H7 (cell line): ENCODE results near the gene C12orf75. TPM values are rescaled to one million over a fixed set of nuclear protein-coding genes. Genes with fewer than 3 reads are reported as not detected.
"Not testable (repeated sequence)": the region's sequence is repeated elsewhere in the genome, so short reads cannot be mapped to it uniquely, and the experiment has no call there.

ENCODE experiments used
- DNase-seq: peaks from one replicate; pipeline ENCODE4 v3.0.0; 2012
- H3K27me3 ChIP-seq: 2 replicates; pipeline ENCODE4 v1.6.0; 2011; ENCODE audit warnings: mild to moderate bottlenecking, low read length; ENCODE audit not compliant: control insufficient read depth, insufficient read depth
- H3K36me3 ChIP-seq: replicated peaks from 2 replicates; pipeline ENCODE4 v1.5.1; 2011; ENCODE audit warnings: low read length; ENCODE audit not compliant: control insufficient read depth, insufficient read depth
- H3K4me3 ChIP-seq: 2 replicates; pipeline ENCODE4 v1.5.1; 2011; ENCODE audit warnings: low read depth, mild to moderate bottlenecking, control low read depth, low read length, moderate library complexity; ENCODE audit not compliant: insufficient read depth
- total RNA-seq: library from RNA; depleted of rRNA; stranded (reverse); fragments of >200 nt; shearing (Covaris generic); gene quantifications from 2 replicates; pipeline ENCODE4 v1.2.3, GENCODE V29; 2014

C12orf75 gene
- total RNA-seq, 1 experiment from 2014 or later: 7.7 TPM

DNA sequence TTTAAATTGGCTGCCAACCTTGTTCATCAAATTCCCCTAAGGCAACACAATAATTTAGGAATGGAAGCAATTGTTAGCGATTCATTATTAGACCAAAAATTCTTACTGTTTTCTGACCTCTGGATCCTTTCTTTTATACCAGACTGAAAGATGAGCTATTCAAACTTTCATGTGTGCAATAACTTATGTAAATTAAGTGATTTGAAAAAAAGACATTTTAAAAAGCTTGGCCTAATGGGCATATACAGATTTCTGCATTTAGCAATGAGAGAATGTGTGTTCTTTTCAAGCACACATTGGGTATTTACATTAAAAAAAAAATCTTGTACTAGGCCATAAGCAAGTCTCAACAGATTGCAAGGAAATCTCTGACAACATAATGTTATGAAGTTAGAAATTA is 65.5 kb downstream of the C12orf75 start:
- H3K27me3 ChIP-seq: no peaks in the 10 kb centered on the region
- no peak for DNase-seq
- H3K36me3 ChIP-seq: no peaks in the 10 kb centered on the region
- no peak overlapping the region for H3K4me3 ChIP-seq

DNA sequence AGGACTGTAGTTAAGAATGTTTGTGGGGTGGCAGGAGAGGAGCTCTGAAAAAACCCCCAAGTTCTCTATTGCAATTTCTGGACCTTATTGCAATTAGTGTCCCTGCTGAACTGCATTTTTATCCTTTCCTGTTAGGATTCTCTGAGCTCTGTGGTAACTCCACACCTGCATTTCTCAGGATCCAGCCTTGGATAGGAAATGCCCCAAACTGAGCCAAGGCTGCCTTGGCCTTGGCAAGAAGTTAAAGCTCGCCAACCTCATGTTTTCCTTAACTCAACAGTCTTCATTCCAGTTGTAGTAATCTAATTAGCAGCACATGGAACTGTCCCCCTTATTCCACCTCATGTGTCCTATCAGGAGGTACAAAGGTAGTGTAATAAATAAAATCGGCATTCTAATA is 66.5 kb downstream of the C12orf75 start:
- no peak overlapping the region for H3K4me3 ChIP-seq
- H3K27me3 ChIP-seq: no peaks in the 10 kb centered on the region
- DNase-seq: no peak
- no peaks in the 10 kb centered on the region for H3K36me3 ChIP-seq

DNA sequence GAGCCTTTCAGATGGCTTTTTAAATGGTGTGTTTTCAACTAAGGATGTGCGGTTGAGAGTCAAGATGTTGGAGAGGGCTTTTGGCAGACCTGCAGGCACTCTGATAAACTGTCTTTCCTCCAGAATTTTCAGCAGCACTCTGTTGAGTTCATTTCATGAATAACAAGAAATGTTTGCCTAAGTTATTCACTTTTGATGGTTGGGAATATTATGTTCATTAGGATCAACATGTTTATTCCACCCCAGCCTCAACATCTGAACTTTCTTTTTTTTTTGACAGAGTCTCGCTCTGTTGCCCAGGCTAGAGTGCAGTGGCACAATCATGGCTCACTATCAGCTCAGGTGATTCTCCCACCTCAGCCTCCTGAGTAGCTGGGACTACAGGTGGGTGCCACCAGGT is 68.4 kb downstream of the C12orf75 start:
- no peak overlapping the region for H3K4me3 ChIP-seq
- H3K27me3 ChIP-seq: no peaks in the 10 kb centered on the region
- H3K36me3 ChIP-seq: no peaks in the 10 kb centered on the region
- no peak for DNase-seq

DNA sequence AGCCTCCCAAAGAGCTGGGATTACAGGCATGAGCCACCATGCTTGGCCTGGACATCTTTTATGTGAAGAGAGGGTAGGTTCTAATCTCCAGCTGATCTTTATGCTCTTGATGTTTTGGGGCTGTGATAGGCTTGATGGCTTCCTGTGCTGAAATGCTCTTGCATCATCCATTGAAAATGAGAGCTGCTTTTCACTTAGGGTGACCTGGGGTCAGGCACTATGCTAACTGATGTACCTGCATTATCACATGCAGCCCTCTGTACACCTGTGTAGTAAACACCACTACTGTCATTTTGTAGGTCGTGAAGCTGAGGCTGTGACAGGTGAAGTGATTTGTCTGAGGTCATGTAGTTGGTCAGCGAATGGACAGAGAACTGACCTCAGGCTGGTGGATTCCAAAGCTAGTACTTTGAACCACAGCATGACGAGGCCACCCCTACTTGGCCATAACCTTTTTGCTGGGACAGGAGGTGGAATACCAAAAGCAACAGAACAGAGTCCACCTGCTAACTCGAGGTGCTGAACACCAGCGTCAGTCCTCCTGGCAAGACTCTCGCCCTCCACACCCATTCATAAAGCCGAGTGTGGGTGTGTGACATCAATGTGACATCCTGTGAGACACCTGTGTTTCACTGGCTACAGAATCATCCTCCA is 69.1 kb downstream of the C12orf75 start:
- no peaks in the 10 kb centered on the region for H3K36me3 ChIP-seq
- no peak overlapping the region for H3K4me3 ChIP-seq
- no peak for DNase-seq
- no peaks in the 10 kb centered on the region for H3K27me3 ChIP-seq

DNA sequence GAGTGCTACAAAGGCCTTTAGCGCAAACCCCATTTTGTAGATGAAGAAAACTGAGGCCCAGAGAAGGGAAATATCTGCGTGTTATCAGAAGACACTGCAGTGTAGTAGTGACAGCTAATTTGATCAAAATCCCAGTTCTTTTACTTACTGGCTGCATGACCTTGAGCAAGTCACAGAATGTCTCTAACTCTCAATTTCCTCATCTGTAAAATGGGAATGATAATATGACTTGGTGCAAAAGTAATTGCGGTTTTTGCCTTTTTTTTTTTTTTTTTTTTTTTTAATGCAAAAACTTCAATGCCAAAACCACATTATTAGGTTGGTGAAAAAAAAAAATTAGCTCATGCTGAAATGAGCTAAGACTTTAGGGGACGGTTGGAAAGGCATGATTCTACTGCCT is 69.7 kb downstream of the C12orf75 start:
- DNase-seq: no peak
- no peaks in the 10 kb centered on the region for H3K36me3 ChIP-seq
- H3K27me3 ChIP-seq: no peaks in the 10 kb centered on the region

DNA sequence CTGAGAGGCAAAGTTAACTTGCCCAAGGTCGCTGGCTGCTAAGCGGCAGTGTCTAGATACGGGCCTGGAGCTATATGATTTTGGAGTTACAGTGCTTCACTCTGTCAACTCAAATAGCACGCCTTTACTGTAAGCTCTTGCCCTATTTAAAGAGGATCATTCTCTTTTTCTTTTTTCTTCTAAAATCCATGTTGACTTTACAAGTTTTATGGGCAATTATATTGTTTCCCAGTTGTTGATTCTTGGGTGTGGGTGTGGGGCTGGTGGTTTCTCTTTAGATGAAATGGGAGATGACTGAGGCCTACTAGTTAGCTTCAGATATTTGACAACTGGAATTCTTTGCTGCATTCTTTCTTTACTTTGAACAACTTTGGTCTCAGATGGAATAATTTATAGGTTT is 70.7 kb downstream of the C12orf75 start:
- Histone ChIP-seq H3K4me3 (no peak overlapping the region), H3K36me3 (no peaks in the 10 kb centered on the region), H3K27me3 (no peaks in the 10 kb centered on the region)
- no peak for DNase-seq

More for the DNA sequence above, 69.7 kb downstream of the C12orf75 start:
- no peak overlapping the region for H3K4me3 ChIP-seq

DNA sequence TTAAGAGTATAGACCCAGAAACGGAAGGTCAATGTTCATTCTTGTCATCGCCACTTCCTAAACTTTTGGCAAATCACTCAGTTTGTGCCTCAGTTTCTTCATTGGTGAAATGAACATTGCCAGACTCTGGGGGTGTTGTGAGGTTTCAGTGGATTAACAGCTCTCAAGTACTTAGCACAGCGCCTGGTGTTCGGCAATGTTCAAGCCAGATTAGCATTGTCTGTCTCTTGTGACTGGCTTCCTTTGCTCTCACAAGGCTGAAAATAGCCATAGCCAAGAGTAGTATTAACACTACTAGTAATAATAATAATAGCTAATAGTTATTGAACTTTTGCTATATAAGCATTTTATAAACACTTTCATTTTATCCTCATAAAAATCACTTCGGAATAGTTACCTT is 71.9 kb downstream of the C12orf75 start:
- no peaks in the 10 kb centered on the region for H3K27me3 ChIP-seq
- no peak for DNase-seq
- no peak overlapping the region for H3K4me3 ChIP-seq
- no peaks in the 10 kb centered on the region for H3K36me3 ChIP-seq

DNA sequence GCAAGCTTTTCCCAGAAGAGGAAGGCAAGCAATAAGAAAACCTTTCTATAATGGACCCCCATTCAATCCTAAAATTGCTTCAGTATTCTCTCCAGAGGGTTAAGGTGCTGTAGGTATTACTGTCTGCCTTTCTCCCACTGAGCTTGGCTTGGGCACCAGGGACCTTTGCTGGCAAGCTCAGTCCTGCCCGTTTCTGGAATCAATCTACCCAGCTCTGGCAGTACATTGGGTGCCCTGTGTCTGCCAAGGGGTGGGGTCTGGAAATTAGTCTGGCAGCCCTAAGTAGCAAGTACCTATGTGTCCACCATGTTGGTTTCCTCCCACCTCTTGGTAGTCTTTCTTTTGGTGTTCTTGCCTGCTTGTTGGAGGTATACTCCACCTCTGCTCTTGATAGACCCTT is 72.6 kb downstream of the C12orf75 start:
- H3K27me3 ChIP-seq: no peaks in the 10 kb centered on the region
- no peak for DNase-seq
- H3K4me3 ChIP-seq: no peak overlapping the region
- H3K36me3 ChIP-seq: no peaks in the 10 kb centered on the region

DNA sequence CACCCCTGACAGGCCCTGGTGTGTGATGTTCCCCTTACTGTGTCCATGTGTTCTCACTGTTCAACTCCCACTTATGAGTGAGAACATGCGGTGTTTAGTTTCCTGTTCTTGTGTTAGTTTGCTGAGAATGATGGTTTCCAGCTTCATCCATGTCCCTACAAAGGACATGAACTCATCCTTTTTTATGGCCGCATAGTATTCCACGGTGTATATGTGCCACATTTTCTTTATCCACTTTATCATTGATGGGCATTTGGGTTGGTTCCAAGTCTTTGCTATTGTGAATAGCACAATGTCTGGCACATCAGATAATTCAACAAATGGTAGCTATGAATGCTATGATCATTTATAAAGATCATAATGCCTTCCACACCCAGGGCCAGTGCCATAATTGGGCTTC is 73.6 kb downstream of the C12orf75 start:
- not testable (repeated sequence) for H3K27me3 ChIP-seq, H3K36me3 ChIP-seq, DNase-seq, H3K4me3 ChIP-seq

DNA sequence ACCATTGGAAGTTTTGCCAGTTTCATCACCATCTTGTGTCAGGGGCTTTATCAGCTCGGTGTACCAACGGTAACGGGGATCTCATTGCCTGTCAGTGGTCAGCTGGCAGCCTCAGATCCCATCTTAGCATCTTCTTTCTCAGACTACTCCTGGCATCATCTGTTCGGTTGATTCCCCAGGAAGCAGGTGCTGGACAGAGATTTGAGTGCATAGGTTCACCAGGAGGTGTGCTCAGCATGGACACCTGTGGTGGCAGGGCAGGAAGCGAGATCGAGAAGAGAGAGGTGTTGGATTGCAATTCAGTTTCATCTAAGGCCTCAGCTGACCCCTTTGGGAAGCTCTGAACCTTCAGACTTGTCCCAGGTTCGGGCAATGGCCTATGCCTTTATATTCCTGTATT is 76.0 kb downstream of the C12orf75 start:
- H3K27me3 ChIP-seq: no peaks in the 10 kb centered on the region
- no peaks in the 10 kb centered on the region for H3K36me3 ChIP-seq
- H3K4me3 ChIP-seq: no peak overlapping the region
- no peak for DNase-seq

DNA sequence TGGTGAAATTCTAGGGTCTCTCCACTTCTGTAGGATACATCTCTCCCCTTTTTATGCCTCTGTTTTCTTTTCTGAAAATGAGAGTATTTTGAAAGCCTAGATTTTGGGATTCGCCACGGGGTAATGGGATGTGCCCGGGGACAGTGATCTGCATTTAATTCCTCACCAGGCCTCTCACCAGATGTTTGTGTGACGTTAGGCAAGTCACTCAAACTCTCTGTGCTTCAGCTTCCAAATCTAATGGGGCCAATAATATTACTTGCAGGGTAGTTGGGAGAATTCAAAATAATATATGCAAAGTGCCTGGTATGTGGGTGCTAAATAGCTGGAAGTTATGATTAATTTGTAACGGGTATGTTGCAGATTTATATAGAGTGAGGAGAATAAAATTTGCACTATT is 78.8 kb downstream of the C12orf75 start:
- DNase-seq: no peak
- Histone ChIP-seq H3K27me3 (no peaks in the 10 kb centered on the region), H3K36me3 (no peaks in the 10 kb centered on the region)

DNA sequence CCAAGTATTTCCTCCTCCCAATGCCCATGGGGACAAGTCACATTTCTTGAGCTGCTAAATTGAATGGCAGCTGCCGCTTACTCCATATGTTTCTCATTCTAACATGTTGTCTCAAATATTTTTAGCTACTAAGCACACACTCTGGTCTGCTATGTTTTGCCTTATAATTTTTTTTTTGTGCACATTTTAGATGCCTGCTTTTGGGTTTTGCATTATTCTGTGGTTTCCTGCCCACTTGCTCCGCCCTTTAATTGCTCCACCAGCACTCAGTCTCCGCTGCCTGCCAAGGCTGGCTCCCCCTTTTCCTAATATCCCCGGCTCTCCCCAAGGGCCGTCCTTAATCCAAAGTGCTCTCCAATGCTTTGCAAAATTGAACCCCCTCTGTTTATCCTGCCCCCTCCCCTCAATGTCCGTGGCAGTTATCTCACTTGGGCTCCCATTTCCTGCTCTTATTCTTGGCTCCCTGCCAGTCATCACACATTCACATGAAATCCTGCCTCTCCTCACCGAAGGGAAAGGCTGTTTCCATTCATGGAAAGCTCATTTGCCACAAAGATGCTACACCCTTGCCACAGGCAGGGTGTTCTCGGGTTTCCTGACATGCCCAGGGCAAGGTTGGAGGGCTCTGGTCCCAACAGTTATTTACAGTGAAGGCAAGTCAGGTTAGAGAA is 79.4 kb downstream of the C12orf75 start:
- DNase-seq: no peak
- Histone ChIP-seq H3K27me3 (no peaks in the 10 kb centered on the region), H3K36me3 (no peaks in the 10 kb centered on the region), H3K4me3 (no peak overlapping the region)

More for the DNA sequence above, 78.8 kb downstream of the C12orf75 start:
- no peak overlapping the region for H3K4me3 ChIP-seq

DNA sequence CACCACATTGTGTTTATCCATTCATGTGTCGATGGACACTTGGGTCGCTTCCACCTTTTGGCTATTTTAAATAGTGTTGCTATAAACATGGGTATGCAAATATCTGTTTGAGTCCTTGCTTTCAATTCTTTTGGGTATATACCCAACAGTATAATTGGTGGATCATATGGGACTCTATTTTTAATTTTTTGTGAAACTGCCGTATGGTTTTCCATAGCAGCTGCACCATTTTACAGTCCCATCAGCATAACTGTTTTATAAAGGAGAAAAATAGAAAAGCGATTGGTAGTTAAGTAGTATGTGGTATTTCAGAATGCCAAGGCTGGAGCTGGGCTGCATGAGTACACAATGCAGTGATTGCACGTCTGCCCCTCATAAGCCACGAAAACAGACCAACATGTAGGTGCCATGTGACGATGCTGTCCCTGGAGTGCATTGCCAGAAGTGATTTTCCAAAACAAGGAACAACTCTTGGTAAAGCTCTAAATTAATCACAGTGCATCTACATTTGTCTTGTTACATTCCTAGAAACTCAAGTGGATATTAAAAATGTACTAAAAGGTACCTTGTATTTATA is 83.5 kb downstream of the C12orf75 start:
- Histone ChIP-seq H3K27me3 (no peaks in the 10 kb centered on the region), H3K36me3 (no peaks in the 10 kb centered on the region), H3K4me3 (no peak overlapping the region)
- DNase-seq: no peak

DNA sequence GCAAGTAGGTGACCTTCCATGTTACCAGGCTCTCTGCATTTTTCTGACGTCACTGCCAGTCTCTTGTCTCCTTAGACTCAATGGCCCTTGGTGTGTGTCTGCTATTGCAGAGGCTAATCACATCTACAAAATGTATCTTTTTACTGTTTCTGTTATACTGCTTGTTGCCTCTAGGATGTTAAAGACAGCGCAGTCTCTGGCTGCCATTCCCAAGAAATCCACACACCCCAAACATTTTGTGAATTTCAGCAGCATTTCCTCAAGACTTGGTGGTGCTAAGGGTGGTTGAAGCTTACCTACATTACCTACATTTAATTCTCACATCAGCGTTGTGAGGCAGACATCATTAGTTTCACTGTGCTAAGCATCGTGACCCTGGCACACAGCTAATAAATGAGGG is 87.2 kb downstream of the C12orf75 start:
- H3K27me3 ChIP-seq: no peaks in the 10 kb centered on the region
- H3K4me3 ChIP-seq: no peak overlapping the region
- DNase-seq: no peak
- no peaks in the 10 kb centered on the region for H3K36me3 ChIP-seq

DNA sequence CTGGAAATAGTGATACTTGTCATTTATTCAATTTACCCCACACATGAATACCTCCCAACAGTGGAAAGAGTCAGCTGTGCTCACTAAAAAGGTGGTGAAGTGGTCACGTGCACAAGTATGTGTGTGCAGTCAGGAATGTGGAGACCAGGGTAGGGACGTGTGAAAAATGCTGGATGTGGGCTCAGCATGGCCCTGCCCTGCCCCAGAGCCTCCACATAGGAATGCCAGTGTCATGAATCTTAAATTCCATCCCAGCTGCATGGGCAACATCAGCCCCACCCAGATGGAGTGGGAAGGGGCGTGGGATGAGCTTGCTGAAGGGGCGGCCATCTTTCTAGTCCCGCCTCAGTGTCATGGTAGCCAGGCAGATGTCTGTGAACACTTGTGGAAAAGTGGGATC is 87.7 kb downstream of the C12orf75 start:
- Histone ChIP-seq H3K4me3 (no peak overlapping the region), H3K36me3 (no peaks in the 10 kb centered on the region), H3K27me3 (no peaks in the 10 kb centered on the region)
- no peak for DNase-seq
